K562 treated with DMSO at 1 percent for 4 hours (cell line): ENCODE data around the gene CLDN2. TPM values are rescaled to one million over a fixed set of nuclear protein-coding genes. Genes with fewer than 3 reads are reported as not detected.

ENCODE experiments used
- total RNA-seq: library from RNA; unstranded; fragments of 300-600 nt; gene quantifications from 2 replicates; pipeline ENCODE4 v1.2.3, GENCODE V29; 2022; ENCODE audit not compliant: insufficient read depth

The CLDN2 gene, protein sequence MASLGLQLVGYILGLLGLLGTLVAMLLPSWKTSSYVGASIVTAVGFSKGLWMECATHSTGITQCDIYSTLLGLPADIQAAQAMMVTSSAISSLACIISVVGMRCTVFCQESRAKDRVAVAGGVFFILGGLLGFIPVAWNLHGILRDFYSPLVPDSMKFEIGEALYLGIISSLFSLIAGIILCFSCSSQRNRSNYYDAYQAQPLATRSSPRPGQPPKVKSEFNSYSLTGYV
- total RNA-seq: not detected in 2 replicates

DNA sequence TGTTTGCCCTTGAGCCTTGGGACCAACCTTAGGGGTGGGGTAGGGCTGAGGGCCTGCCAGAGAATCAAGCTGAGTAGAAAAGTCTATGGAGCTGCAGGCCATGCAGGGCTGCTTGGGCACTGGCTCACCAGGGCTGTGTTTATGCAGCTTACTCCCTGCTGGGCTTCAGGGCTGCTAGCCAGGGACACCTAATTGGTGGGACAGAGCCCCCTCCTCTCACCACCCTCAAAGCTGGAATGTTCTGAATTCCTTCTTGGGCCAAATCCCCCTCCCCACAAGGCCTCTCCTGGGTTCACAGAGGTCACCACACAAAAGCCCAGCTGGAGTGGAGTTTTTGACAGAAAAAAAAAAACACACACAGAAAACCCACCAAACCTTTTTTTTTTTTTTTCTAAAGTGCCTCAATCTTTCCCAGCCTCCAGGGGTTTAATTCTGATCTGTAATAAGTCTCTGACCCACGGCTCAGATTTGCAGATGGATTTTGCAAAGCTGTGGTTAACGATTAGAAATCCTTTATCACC lies at the start of gene CLDN2:
TSS of gene CLDN2 (plus strand) at position 471 of the 521 bp plus-strand sequence. CDS start 7,827 bp downstream, outside the sequence.

GRCh38 chrX:106903291-106903824 lies 16.8 kb upstream of the CLDN2 start, which contains the start of gene RIPPLY1:
Gene RIPPLY1 (minus strand): TSS chrX:106903341. CDS start chrX:106903287, 54 bp downstream.

Other genes starting within 250 kb of the CLDN2 start
- not detected in 2 replicates for gene RNF128, start 193.7 kb upstream of the CLDN2 start, total RNA-seq
- 0.23 and 0.28 TPM in 2 replicates for gene TBC1D8B, start 117.7 kb upstream of the CLDN2 start, total RNA-seq
- not detected in 2 replicates for gene RIPPLY1, start 17.1 kb upstream of the CLDN2 start, total RNA-seq
- 0.24 and 0.69 TPM in 2 replicates for gene MORC4, start 79.8 kb downstream of the CLDN2 start, total RNA-seq
- gene RBM41, start 198.4 kb downstream of the CLDN2 start, total RNA-seq: 15.6 and 18.7 TPM in 2 replicates